Parathyroid adenoma (tissue), 2 donors: ENCODE data around the gene EHMT2.
"Not testable (repeated sequence)": the region's sequence is repeated elsewhere in the genome, so short reads cannot be mapped to it uniquely, and the experiment has no call there.

Source experiments
- H2AFZ ChIP-seq: fragments of 300-600 bp; sonication (generic); one replicate; pipeline ENCODE4 v1.7.0; 2017; ENCODE audit warnings: antibody characterized with exemption, mild to moderate bottlenecking
- H3K27ac ChIP-seq: fragments of 300-600 bp; sonication (generic); one replicate; pipeline ENCODE4 v1.7.0; 2017
- H3K27me3 ChIP-seq: fragments of 300-600 bp; sonication (generic); one replicate; pipeline ENCODE4 v1.7.0; 2017; ENCODE audit warnings: low read length; ENCODE audit not compliant: control insufficient read depth, insufficient read depth
- H3K36me3 ChIP-seq: fragments of 300-600 bp; sonication (generic); one replicate; pipeline ENCODE4 v1.7.0; 2017; ENCODE audit warnings: low read length; ENCODE audit not compliant: control insufficient read depth, insufficient read depth
- H3K4me1 ChIP-seq: fragments of 300-600 bp; sonication (generic); one replicate; pipeline ENCODE4 v1.7.0; 2017; ENCODE audit warnings: control low read depth
- H3K4me2 ChIP-seq: fragments of 300-600 bp; sonication (generic); one replicate; pipeline ENCODE4 v1.7.0; 2017; ENCODE audit warnings: low read length
- H3K4me3 ChIP-seq: fragments of 300-600 bp; sonication (generic); one replicate; pipeline ENCODE4 v1.7.0; 2017; ENCODE audit warnings: low read depth, low read length
- H3K79me2 ChIP-seq: fragments of 300-600 bp; sonication (generic); one replicate; pipeline ENCODE4 v1.7.0; 2017; ENCODE audit warnings: control low read depth
- H3K9ac ChIP-seq: fragments of 300-600 bp; sonication (generic); one replicate; pipeline ENCODE4 v1.7.0; 2017; ENCODE audit warnings: mild to moderate bottlenecking
- H3K9me3 ChIP-seq: fragments of 300-600 bp; sonication (generic); one replicate; pipeline ENCODE4 v1.7.0; 2017; ENCODE audit warnings: low read length; ENCODE audit not compliant: control insufficient read depth
- TF ChIP-seq, protein P1 (sequence below): fragments of 300-600 bp; sonication (generic); IDR thresholded peaks from one replicate; pipeline ENCODE4 v1.7.0; 2017; ENCODE audit warnings: antibody characterized with exemption, mild to moderate bottlenecking
- donor health status: primary hyperparathyroidism.

EHMT2 gene

GRCh38 chr6:31908791-31909190 is 11.3 kb upstream of the EHMT2 start:
- no peaks in the 10 kb centered on the region for H3K36me3 ChIP-seq
- H3K4me3 ChIP-seq: no peak overlapping the region
- TF ChIP-seq, protein P1, sequence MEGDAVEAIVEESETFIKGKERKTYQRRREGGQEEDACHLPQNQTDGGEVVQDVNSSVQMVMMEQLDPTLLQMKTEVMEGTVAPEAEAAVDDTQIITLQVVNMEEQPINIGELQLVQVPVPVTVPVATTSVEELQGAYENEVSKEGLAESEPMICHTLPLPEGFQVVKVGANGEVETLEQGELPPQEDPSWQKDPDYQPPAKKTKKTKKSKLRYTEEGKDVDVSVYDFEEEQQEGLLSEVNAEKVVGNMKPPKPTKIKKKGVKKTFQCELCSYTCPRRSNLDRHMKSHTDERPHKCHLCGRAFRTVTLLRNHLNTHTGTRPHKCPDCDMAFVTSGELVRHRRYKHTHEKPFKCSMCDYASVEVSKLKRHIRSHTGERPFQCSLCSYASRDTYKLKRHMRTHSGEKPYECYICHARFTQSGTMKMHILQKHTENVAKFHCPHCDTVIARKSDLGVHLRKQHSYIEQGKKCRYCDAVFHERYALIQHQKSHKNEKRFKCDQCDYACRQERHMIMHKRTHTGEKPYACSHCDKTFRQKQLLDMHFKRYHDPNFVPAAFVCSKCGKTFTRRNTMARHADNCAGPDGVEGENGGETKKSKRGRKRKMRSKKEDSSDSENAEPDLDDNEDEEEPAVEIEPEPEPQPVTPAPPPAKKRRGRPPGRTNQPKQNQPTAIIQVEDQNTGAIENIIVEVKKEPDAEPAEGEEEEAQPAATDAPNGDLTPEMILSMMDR: no peak
- no peaks in the 10 kb centered on the region for H3K9me3 ChIP-seq
- no peak overlapping the region for H3K9ac ChIP-seq
- no peaks in the 10 kb centered on the region for H3K4me1 ChIP-seq
- H2AFZ ChIP-seq: no peak overlapping the region
- H3K4me2 ChIP-seq: no peak overlapping the region
- H3K27ac ChIP-seq: no peak overlapping the region
- H3K79me2 ChIP-seq: no peaks in the 10 kb centered on the region
- H3K27me3 ChIP-seq: no peaks in the 10 kb centered on the region

DNA sequence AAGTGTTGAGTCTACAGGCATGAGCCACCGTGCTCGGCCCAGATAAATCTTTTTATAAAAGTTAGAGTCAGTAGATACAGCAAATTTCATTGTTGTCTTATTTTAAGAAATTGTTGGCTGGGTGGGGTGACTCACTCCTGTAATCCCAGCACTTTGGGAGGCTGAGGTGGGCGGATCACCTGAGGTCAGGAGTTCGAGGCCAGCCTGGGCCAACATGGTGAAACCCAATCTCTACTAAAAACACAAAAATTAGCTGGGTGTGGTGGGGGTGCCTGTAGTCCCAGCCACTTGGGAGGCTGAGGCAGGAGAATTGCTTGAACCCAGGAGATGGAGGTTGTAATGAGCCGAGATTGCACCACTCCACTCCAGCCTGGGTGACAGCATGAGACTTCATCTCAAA is 10.8 kb upstream of the EHMT2 start:
- not testable (repeated sequence) for H2AFZ ChIP-seq

DNA sequence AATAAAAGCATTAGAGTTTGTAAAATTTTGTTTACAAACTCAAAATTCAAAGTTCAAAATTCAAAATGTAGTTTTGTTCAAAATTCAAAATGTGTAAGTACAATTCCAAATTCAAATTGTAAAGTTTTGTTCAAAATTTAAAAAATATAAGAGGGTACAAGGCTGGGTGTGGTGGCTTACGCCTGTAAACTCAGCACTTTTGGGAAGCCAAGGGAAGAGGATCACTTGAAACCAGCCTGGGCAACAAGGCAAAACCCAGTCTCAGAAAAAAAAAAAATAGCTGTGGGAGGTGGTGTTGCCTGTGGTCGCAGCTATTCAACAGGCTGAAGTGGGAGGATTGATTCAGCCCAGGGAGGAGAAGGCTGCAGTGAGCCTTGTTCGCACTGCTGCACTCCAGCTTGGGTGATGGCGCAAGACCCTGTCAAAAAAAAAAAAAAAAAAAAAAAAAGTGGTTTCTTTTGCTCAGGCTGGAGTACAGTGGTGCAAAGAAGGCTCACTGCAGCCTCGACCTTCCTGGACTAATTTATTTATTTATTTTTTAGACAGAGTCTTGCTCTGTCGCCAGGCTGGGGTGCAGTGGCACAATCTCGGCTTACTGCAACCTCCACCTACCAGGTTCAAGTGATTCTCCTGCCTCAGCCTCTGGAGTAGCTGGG is 9.8 kb upstream of the EHMT2 start:
- H3K27ac ChIP-seq: no peak overlapping the region
- no peaks in the 10 kb centered on the region for H3K9me3 ChIP-seq
- no peaks in the 10 kb centered on the region for H3K36me3 ChIP-seq
- H3K4me2 ChIP-seq: no peak overlapping the region
- no peak overlapping the region for H3K9ac ChIP-seq
- no peaks in the 10 kb centered on the region for H3K27me3 ChIP-seq
- TF ChIP-seq, protein P1: no peak
- peaks cover 5% of the 10 kb centered on the region for H3K4me1 ChIP-seq
- H3K79me2 ChIP-seq: no peaks in the 10 kb centered on the region
- H2AFZ ChIP-seq: no peak overlapping the region
- H3K4me3 ChIP-seq: no peak overlapping the region

More for the DNA sequence above, 10.8 kb upstream of the EHMT2 start:
- not testable (repeated sequence) for H3K4me3 ChIP-seq, H3K27ac ChIP-seq, H3K9me3 ChIP-seq, H3K9ac ChIP-seq, H3K79me2 ChIP-seq, H3K36me3 ChIP-seq, H3K4me1 ChIP-seq, H3K4me2 ChIP-seq, H3K27me3 ChIP-seq

GRCh38 chr6:31906727-31907126 is 9.2 kb upstream of the EHMT2 start:
- not testable (repeated sequence) for H3K4me1 ChIP-seq, H3K4me3 ChIP-seq, H3K27me3 ChIP-seq, H3K79me2 ChIP-seq, H2AFZ ChIP-seq, H3K27ac ChIP-seq, H3K9me3 ChIP-seq, H3K4me2 ChIP-seq, H3K36me3 ChIP-seq, H3K9ac ChIP-seq

- Histone ChIP-seq H3K27ac (no peak overlapping the region), H3K4me3 (no peak overlapping the region), H3K9me3 (no peaks in the 10 kb centered on the region), H2AFZ (no peak overlapping the region), H3K36me3 (no peaks in the 10 kb centered on the region), H3K9ac (no peak overlapping the region), H3K27me3 (no peaks in the 10 kb centered on the region), H3K79me2 (no peaks in the 10 kb centered on the region), H3K4me2 (no peak overlapping the region), H3K4me1 (peaks cover 5% of the 10 kb centered on the region)
- TF ChIP-seq, protein P1: no peak
Observed at GRCh38 chr6:31906122-31906521, 8.6 kb upstream of the EHMT2 start.

DNA sequence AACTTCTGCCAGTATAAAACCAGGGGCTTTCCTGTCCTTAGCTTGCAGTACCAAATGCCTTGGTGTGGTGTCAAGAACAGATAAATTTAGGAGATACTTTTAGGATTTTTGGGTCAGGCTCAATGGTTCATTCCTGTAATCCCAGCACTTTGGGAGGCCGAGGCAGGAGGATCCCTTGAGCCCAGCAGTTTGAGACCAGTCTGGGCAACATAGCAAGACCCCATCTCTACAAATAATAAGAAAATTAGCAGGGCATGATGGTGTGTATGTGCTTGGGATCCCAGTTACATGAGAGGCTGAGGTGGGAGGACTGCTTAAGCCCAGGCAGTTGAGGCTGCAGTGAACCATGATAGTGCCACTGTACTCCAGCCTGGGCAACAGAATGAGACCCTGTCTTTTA is 7.5 kb upstream of the EHMT2 start:
- no peak overlapping the region for H3K27ac ChIP-seq
- no peaks in the 10 kb centered on the region for H3K36me3 ChIP-seq
- H3K79me2 ChIP-seq: no peaks in the 10 kb centered on the region
- TF ChIP-seq, protein P1: no peak
- peaks cover 5% of the 10 kb centered on the region for H3K4me1 ChIP-seq
- no peak overlapping the region for H3K4me2 ChIP-seq
- H3K27me3 ChIP-seq: no peaks in the 10 kb centered on the region
- no peak overlapping the region for H3K4me3 ChIP-seq
- no peak overlapping the region for H2AFZ ChIP-seq
- no peaks in the 10 kb centered on the region for H3K9me3 ChIP-seq
- H3K9ac ChIP-seq: no peak overlapping the region
